CD4-positive, alpha-beta T cell treated with Interleukin-17A for 1 hour (primary cell): ENCODE measurements around the gene TGFB1I1.
A peak's percentile ranks its signal among the peaks of the same experiment; 100 is the strongest.
"Not testable (repeated sequence)": the region's sequence is repeated elsewhere in the genome, so short reads cannot be mapped to it uniquely, and the experiment has no call there.

ENCODE experiments used
- DNase-seq: peaks from one replicate; pipeline ENCODE4 v3.0.0-alpha.2; 2020

TGFB1I1 gene

DNA sequence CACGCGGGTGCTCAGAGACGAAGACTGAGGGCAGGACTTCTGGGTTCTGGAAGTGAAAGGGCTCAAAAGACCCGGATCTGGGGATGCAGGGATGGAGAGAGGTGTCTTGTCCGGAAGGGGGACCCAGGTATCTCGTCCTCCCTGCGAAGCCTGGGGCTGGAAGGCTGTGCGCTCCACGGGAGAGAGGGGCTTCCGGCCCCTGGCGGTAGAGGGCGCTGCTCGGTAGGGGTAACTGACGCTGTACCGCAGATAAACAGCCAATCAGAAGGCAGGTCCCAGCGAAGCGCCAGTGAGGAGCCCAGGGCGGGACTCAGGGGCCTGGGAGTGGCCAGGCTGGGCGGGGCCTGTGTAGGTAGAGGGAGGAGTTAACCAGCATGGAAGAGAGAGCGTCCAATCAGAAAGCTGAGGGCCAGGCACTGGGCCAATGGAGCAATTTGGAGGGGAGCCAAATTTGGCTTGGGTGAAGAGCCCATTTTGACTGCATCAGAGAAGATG, 804 bp downstream of the TGFB1I1 start:
- DNase-seq = peak; percentile 65

DNA sequence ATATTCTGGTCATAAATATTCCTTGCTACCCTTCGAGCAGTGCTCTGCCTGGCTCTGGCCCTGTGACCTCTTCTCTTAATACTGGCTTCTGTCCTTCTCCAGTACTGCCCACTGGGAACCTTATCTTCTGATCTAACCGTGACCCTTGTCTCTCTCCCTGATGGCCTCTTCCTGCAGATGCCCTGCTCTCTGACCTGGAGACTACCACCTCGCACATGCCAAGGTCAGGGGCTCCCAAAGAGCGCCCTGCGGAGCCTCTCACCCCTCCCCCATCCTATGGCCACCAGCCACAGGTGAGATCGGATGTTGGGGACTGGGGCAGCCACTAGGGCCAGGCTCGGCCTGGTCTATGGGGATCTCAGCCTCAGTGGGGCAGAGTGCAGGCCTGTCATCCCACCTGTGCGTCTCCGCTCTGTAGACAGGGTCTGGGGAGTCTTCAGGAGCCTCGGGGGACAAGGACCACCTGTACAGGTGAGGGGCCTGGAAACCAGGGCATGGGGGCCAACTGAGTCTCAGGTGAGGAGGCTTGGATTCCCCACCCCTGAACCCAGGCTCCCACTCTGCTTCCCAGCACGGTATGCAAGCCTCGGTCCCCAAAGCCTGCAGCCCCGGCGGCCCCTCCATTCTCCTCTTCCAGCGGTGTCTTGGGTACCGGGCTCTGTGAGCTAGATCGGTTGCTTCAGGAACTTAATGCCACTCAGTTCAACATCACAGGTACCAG, 1.5 kb downstream of the TGFB1I1 start:
- no peak for DNase-seq

GRCh38 chr16:31474173-31474714, 2.3 kb downstream of the TGFB1I1 start:
- DNase-seq = no peak

- no peak for DNase-seq
Observed at GRCh38 chr16:31474773-31475738, 3.1 kb downstream of the TGFB1I1 start.

GRCh38 chr16:31475946-31476302, 4.0 kb downstream of the TGFB1I1 start:
- DNase-seq = no peak

DNA sequence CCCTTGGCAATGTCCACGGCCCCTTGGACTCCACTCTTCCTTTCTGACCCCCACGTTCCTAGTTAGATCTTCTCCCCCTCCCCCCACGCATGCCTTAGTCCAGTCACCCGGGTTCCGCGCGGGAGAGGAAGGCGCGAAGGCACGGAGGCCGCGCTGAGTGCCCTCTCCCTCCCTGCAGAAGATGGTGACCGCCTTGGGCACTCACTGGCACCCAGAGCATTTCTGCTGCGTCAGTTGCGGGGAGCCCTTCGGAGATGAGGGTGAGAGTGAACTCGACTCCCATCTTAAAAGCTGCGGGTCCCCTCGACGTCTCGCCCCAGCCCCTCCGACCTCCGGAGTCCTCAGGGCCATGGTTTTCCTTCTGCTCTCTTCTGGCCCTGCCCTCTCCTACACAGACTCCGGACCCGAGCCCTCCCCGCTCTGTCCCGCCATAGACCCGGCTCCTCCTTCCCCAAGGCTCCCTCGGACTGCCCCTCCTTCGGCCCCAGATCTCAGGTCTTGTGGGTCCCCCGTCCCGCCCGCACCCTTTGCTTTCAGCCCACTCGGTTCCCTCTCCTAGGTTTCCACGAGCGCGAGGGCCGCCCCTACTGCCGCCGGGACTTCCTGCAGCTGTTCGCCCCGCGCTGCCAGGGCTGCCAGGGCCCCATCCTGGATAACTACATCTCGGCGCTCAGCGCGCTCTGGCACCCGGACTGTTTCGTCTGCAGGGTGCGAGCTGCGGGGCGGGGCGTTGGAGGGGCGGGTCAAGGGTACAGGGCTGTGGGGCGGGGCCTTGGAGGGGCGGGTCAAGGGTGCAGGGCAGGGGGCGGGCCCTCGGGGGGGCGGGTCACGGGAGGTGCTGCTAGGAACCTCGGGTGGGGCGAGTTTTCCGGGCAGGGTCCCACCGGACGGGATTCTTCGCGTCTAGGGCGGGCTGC, 4.6 kb downstream of the TGFB1I1 start:
- DNase-seq = peak; percentile 91

GRCh38 chr16:31477220-31478216, 5.6 kb downstream of the TGFB1I1 start:
- DNase-seq = peak; percentile 42

DNA sequence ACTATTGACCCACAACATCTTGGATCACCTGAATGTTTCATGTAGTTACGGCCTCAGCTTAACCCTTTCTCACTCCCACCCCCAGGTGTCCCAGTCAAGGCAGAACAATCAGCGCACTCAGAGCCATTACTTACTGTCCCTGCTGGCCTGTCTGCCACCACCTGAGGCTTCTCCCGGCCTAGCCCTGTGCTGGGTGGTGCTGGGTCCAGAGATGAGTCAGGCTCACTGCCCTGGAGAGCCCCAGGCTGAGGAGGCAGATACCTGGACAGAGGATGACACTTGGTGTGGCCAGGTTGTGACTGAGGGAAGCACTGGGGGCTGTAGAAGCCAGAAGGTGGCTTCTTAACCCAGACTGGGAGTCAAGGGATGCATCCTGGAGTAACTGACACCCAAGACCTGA, 7.0 kb downstream of the TGFB1I1 start:
- no peak for DNase-seq

DNA sequence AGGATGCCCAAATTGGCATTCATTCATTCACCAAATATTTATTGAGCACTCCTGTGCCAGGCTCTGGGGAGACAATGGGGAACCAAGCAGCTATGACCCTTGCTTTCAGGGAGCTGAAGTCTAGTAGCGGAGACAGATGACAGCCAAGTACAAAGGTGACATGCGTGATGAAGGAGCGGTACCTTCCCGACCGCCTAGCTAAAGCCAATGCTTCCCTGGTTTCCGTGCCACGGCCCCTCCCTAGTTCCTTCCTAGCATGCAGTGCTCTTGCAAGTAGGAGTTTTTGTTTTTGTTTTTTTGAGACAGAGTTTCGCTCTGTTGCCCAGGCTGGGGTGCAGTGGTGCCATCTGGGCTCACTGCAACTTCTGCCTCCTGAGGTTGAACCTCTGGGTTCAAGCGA, 7.8 kb downstream of the TGFB1I1 start:
- DNase-seq = no peak

GRCh38 chr16:31480851-31481536, 9.0 kb downstream of the TGFB1I1 start:
- DNase-seq = no peak

DNA sequence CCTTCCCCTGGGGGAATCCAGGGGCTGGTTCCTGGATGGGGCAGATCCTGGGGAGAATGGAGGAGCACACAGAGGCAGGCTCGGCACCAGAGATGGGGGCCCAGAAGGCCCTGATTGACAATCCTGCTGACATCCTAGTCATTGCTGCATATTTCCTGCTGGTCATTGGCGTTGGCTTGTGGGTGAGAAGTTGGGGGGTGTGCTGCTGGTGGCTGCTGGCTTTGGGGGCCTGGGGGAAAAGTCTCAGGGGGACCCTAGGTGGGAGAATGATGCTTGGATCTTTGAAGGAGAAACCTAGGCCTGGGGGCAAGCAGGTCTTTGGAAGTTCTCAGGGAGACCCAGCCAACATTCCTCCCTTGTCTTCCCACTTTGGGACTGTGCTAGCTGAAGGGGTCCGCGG, 11.1 kb downstream of the TGFB1I1 start, which contains the start of gene SLC5A2:
SLC5A2 (plus strand) TSS at position 43 of the 400 bp plus-strand sequence; CDS start at position 57, 14 bp downstream.
- DNase-seq = no peak

DNA sequence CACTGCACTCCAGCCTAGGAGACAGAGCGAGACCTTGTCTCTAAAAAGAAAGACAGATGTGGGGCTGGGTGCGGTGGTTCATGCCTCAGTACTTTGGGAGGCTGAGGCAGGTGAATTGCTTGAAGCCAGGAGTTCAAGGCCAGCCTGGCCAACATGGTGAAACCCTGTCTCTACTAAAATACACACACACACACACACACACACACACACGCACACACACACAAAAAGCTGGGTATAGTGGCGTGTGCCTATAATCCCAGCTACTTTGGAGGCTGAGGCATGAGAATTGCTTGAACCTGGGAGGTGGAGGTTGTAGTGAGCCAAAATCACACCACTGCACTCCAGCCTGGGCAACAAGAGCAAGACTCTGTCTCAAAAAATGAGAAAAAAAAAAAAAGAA, 12.1 kb downstream of the TGFB1I1 start:
- DNase-seq = not testable (repeated sequence)

DNA sequence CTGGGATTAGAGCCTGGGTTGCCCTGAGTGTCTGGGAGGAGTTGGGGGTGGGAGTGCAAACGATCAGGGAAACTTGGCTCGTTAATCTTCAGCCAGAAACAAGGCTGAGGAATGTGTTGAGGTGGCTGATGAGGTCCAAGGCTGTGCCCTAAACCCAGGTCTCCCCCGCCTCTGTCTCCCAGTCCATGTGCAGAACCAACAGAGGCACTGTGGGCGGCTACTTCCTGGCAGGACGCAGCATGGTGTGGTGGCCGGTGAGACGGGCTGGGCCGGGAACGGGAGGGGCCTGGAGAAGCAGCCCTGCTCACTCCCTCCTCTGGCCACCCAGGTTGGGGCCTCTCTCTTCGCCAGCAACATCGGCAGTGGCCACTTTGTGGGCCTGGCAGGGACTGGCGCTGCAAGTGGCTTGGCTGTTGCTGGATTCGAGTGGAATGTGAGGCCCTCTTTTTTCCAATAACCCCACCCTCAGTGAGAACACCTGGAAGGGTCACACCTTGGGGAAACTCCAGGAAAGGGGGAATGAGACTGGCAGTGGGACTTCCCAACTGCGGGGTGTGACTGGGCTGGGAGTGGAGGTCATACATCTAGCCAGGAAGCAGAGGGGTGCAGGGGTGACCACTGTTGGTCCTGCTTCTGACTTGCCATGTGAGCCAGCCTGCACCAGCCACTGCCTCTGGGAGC, 12.7 kb downstream of the TGFB1I1 start:
- DNase-seq = no peak

GRCh38 chr16:31485571-31485970, 13.6 kb downstream of the TGFB1I1 start:
- DNase-seq = no peak

DNA sequence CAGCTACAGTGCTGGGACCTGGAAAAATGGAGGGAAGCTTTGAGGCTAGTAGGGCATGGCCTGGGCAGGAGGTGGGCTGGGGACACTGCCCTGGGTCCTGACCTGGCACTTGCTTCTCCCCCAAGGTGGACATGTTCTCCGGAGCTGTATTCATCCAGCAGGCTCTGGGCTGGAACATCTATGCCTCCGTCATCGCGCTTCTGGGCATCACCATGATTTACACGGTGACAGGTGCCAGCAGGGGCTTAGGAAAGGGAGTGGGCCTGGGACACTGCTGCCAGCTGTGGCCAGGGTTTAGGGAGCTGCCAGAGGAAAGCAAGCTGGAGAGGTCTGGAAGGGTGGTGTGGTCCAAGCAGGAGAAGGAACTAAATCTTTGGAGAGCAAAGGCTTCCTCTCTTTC, 14.1 kb downstream of the TGFB1I1 start:
- DNase-seq = no peak

- DNase-seq = no peak
Observed at GRCh38 chr16:31487071-31487719, 15.2 kb downstream of the TGFB1I1 start.

DNA sequence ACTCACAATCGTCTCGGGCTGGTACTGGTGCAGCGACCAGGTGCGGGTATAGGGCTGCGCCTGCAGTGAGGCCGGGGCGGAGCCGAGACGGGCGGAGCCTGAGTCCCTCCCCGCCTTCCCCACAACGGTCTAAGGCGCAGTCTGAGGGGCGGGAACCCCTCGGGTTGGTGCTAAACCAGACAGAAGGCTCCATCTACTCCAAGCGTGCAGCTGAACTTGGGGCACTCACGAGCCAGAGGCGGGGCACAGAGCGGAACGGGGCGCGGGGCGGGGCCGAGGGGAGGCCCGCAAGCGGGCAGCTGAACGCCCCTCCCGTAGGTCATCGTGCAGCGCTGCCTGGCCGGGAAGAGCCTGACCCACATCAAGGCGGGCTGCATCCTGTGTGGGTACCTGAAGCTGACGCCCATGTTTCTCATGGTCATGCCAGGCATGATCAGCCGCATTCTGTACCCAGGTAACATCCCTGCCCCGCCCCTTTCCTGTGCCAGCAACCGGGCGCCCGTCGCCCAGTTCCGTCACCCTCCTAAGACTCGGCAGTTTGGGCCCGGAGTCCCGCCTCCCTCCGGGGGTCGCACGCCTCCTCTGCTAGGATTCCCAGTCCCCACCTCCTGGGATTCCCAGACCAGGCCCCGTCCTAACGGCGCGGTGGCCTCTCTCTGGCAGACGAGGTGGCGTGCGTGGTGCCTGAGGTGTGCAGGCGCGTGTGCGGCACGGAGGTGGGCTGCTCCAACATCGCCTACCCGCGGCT, 15.9 kb downstream of the TGFB1I1 start:
- DNase-seq = peak; percentile 86
